Measurements from ENCODE around the gene PCGF5.
A peak's percentile ranks its signal among the peaks of the same experiment; 100 is the strongest.
"Not testable (repeated sequence)": the region's sequence is repeated elsewhere in the genome, so short reads cannot be mapped to it uniquely, and the experiment has no call there.

Gene PCGF5

GRCh38 chr10:91220194-91220953 is at the start of gene PCGF5:
TSS of gene PCGF5 (plus strand) at chr10:91220663. CDS start at chr10:91222872, 2,209 bp downstream.
- Histone ChIP-seq H3K4me1 (ENCODE audit: control insufficient read depth, insufficient read depth, low read length) (no peaks in the 10 kb centered on the region), H3K36me3 (ENCODE audit: control insufficient read depth, insufficient read depth, low read length) (no peaks in the 10 kb centered on the region), H3K9ac (ENCODE audit: low read depth, low read length) (no peak within 1 kb of the TSS), H3K27me3 (ENCODE audit: control insufficient read depth, insufficient read depth, low read length) (peaks cover 59% of the 10 kb centered on the region), H3K4me3 (ENCODE audit: low read depth, low read length) (peak within 1 kb of the TSS; percentile 67), H3K9me3 (ENCODE audit: control insufficient read depth, insufficient read depth, low read length) (no peaks in the 10 kb centered on the region)

GRCh38 chr10:91171485-91171884 is 49.0 kb upstream of the PCGF5 start:
- no peaks in the 10 kb centered on the region for H3K9me3 ChIP-seq (ENCODE audit: control insufficient read depth, insufficient read depth, low read length)
- H3K4me3 ChIP-seq (ENCODE audit: low read depth, low read length), result no peak overlapping the region
- H3K9ac ChIP-seq (ENCODE audit: low read depth, low read length), result no peak overlapping the region
- H3K4me1 ChIP-seq (ENCODE audit: control insufficient read depth, insufficient read depth, low read length), result no peaks in the 10 kb centered on the region
- peaks cover 21% of the 10 kb centered on the region for H3K27me3 ChIP-seq (ENCODE audit: control insufficient read depth, insufficient read depth, low read length)
- no peaks in the 10 kb centered on the region for H3K36me3 ChIP-seq (ENCODE audit: control insufficient read depth, insufficient read depth, low read length)

- H3K4me1 ChIP-seq (ENCODE audit: control insufficient read depth, insufficient read depth, low read length), result no peaks in the 10 kb centered on the region
- peaks cover 12% of the 10 kb centered on the region for H3K27me3 ChIP-seq (ENCODE audit: control insufficient read depth, insufficient read depth, low read length)
- H3K4me3 ChIP-seq (ENCODE audit: low read depth, low read length), result no peak overlapping the region
- no peaks in the 10 kb centered on the region for H3K9me3 ChIP-seq (ENCODE audit: control insufficient read depth, insufficient read depth, low read length)
- no peaks in the 10 kb centered on the region for H3K36me3 ChIP-seq (ENCODE audit: control insufficient read depth, insufficient read depth, low read length)
- H3K9ac ChIP-seq (ENCODE audit: low read depth, low read length), result no peak overlapping the region
These were observed 48.1 kb upstream of the PCGF5 start for GRCh38 chr10:91172348-91172747.

GRCh38 chr10:91185239-91185875 is 35.1 kb upstream of the PCGF5 start:
- no peaks in the 10 kb centered on the region for H3K4me1 ChIP-seq (ENCODE audit: control insufficient read depth, insufficient read depth, low read length)
- H3K9ac ChIP-seq (ENCODE audit: low read depth, low read length), result no peak overlapping the region
- no peak overlapping the region for H3K4me3 ChIP-seq (ENCODE audit: low read depth, low read length)
- H3K9me3 ChIP-seq (ENCODE audit: control insufficient read depth, insufficient read depth, low read length), result no peaks in the 10 kb centered on the region
- peaks cover 5% of the 10 kb centered on the region for H3K27me3 ChIP-seq (ENCODE audit: control insufficient read depth, insufficient read depth, low read length)
- H3K36me3 ChIP-seq (ENCODE audit: control insufficient read depth, insufficient read depth, low read length), result no peaks in the 10 kb centered on the region

GRCh38 chr10:91187156-91187555 is 33.3 kb upstream of the PCGF5 start:
- Histone ChIP-seq H3K4me3 (ENCODE audit: low read depth, low read length) (no peak overlapping the region), H3K36me3 (ENCODE audit: control insufficient read depth, insufficient read depth, low read length) (no peaks in the 10 kb centered on the region), H3K9me3 (ENCODE audit: control insufficient read depth, insufficient read depth, low read length) (no peaks in the 10 kb centered on the region), H3K27me3 (ENCODE audit: control insufficient read depth, insufficient read depth, low read length) (peaks cover 5% of the 10 kb centered on the region), H3K4me1 (ENCODE audit: control insufficient read depth, insufficient read depth, low read length) (no peaks in the 10 kb centered on the region), H3K9ac (ENCODE audit: low read depth, low read length) (no peak overlapping the region)

- H3K4me3 ChIP-seq (ENCODE audit: low read depth, low read length); H3K4me1 ChIP-seq (ENCODE audit: control insufficient read depth, insufficient read depth, low read length); H3K27me3 ChIP-seq (ENCODE audit: control insufficient read depth, insufficient read depth, low read length); H3K9me3 ChIP-seq (ENCODE audit: control insufficient read depth, insufficient read depth, low read length); H3K9ac ChIP-seq (ENCODE audit: low read depth, low read length); H3K36me3 ChIP-seq (ENCODE audit: control insufficient read depth, insufficient read depth, low read length): not testable (repeated sequence)
These were observed 32.5 kb upstream of the PCGF5 start for GRCh38 chr10:91188010-91188409.

- H3K4me1 ChIP-seq (ENCODE audit: control insufficient read depth, insufficient read depth, low read length), result no peaks in the 10 kb centered on the region
These were observed 31.6 kb upstream of the PCGF5 start for GRCh38 chr10:91188889-91189288.

GRCh38 chr10:91190388-91190870 is 30.0 kb upstream of the PCGF5 start:
- Histone ChIP-seq H3K4me1 (ENCODE audit: control insufficient read depth, insufficient read depth, low read length) (no peaks in the 10 kb centered on the region), H3K4me3 (ENCODE audit: low read depth, low read length) (no peak overlapping the region), H3K9me3 (ENCODE audit: control insufficient read depth, insufficient read depth, low read length) (no peaks in the 10 kb centered on the region), H3K27me3 (ENCODE audit: control insufficient read depth, insufficient read depth, low read length) (no peaks in the 10 kb centered on the region), H3K9ac (ENCODE audit: low read depth, low read length) (no peak overlapping the region), H3K36me3 (ENCODE audit: control insufficient read depth, insufficient read depth, low read length) (no peaks in the 10 kb centered on the region)

More at GRCh38 chr10:91188889-91189288, 31.6 kb upstream of the PCGF5 start:
- Histone ChIP-seq H3K36me3 (ENCODE audit: control insufficient read depth, insufficient read depth, low read length) (no peaks in the 10 kb centered on the region), H3K9ac (ENCODE audit: low read depth, low read length) (no peak overlapping the region), H3K4me3 (ENCODE audit: low read depth, low read length) (no peak overlapping the region), H3K27me3 (ENCODE audit: control insufficient read depth, insufficient read depth, low read length) (peaks cover 5% of the 10 kb centered on the region), H3K9me3 (ENCODE audit: control insufficient read depth, insufficient read depth, low read length) (no peaks in the 10 kb centered on the region)

GRCh38 chr10:91190876-91191583 is 29.4 kb upstream of the PCGF5 start:
- H3K27me3 ChIP-seq (ENCODE audit: control insufficient read depth, insufficient read depth, low read length), result no peaks in the 10 kb centered on the region
- H3K4me1 ChIP-seq (ENCODE audit: control insufficient read depth, insufficient read depth, low read length), result no peaks in the 10 kb centered on the region
- H3K9ac ChIP-seq (ENCODE audit: low read depth, low read length), result no peak overlapping the region
- no peaks in the 10 kb centered on the region for H3K36me3 ChIP-seq (ENCODE audit: control insufficient read depth, insufficient read depth, low read length)
- H3K4me3 ChIP-seq (ENCODE audit: low read depth, low read length), result no peak overlapping the region
- no peaks in the 10 kb centered on the region for H3K9me3 ChIP-seq (ENCODE audit: control insufficient read depth, insufficient read depth, low read length)

GRCh38 chr10:91191584-91191919 is 28.9 kb upstream of the PCGF5 start:
- H3K36me3 ChIP-seq (ENCODE audit: control insufficient read depth, insufficient read depth, low read length), result no peaks in the 10 kb centered on the region
- no peaks in the 10 kb centered on the region for H3K27me3 ChIP-seq (ENCODE audit: control insufficient read depth, insufficient read depth, low read length)
- H3K9ac ChIP-seq (ENCODE audit: low read depth, low read length), result no peak overlapping the region
- H3K4me1 ChIP-seq (ENCODE audit: control insufficient read depth, insufficient read depth, low read length), result no peaks in the 10 kb centered on the region
- no peak overlapping the region for H3K4me3 ChIP-seq (ENCODE audit: low read depth, low read length)
- H3K9me3 ChIP-seq (ENCODE audit: control insufficient read depth, insufficient read depth, low read length), result no peaks in the 10 kb centered on the region

GRCh38 chr10:91194497-91195179 is 25.8 kb upstream of the PCGF5 start:
- no peaks in the 10 kb centered on the region for H3K9me3 ChIP-seq (ENCODE audit: control insufficient read depth, insufficient read depth, low read length)
- no peak overlapping the region for H3K9ac ChIP-seq (ENCODE audit: low read depth, low read length)
- H3K4me3 ChIP-seq (ENCODE audit: low read depth, low read length), result no peak overlapping the region
- H3K36me3 ChIP-seq (ENCODE audit: control insufficient read depth, insufficient read depth, low read length), result no peaks in the 10 kb centered on the region
- H3K27me3 ChIP-seq (ENCODE audit: control insufficient read depth, insufficient read depth, low read length), result no peaks in the 10 kb centered on the region
- H3K4me1 ChIP-seq (ENCODE audit: control insufficient read depth, insufficient read depth, low read length), result no peaks in the 10 kb centered on the region

Data from iPS-15b (cell line).